ENCODE results near the gene DRAXIN. TPM values are rescaled to one million over a fixed set of nuclear protein-coding genes. Genes with fewer than 3 reads are reported as not detected.

DRAXIN gene
- total RNA-seq, 2 donors from 2014 or later, result 0.35 TPM; not detected in 1

DNA sequence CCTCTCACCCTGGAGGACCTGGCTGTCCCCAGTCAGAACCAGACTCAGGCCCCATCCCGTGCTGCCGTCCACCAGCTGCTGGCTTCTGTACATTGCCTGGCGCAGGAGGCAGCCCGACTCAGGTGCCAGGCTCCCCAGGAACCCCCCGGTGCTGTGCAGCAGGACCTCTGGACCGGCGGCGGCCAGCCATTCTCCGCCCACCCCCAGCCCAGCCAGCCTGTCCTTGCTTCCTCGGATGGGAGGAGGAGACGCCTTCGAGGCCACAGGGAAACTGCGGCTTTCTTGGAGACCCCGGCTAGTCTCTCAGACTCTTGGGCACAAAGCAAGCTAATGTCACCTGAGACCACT lies 74.9 kb downstream of the DRAXIN start:
- no peak overlapping the region for H3K4me3 ChIP-seq
- ATAC-seq (ENCODE audit: insufficient number of reproducible peaks, low FRiP score, low read depth) (no peak), DNase-seq (ENCODE audit: low spot score) (no peak)
- no peaks in the 10 kb centered on the region for H3K9me3 ChIP-seq
- H3K27me3 ChIP-seq (replicated peaks; ENCODE audit: insufficient read depth), result no peaks in the 10 kb centered on the region
- no peak overlapping the region for H3K27ac ChIP-seq
- H3K4me1 ChIP-seq (ENCODE audit: control insufficient read depth in 1 of 2, low read depth in 2 of 2), result peaks cover 0 to 2% of the 10 kb centered on the region in 2 donors
- TF ChIP-seq, protein P1, sequence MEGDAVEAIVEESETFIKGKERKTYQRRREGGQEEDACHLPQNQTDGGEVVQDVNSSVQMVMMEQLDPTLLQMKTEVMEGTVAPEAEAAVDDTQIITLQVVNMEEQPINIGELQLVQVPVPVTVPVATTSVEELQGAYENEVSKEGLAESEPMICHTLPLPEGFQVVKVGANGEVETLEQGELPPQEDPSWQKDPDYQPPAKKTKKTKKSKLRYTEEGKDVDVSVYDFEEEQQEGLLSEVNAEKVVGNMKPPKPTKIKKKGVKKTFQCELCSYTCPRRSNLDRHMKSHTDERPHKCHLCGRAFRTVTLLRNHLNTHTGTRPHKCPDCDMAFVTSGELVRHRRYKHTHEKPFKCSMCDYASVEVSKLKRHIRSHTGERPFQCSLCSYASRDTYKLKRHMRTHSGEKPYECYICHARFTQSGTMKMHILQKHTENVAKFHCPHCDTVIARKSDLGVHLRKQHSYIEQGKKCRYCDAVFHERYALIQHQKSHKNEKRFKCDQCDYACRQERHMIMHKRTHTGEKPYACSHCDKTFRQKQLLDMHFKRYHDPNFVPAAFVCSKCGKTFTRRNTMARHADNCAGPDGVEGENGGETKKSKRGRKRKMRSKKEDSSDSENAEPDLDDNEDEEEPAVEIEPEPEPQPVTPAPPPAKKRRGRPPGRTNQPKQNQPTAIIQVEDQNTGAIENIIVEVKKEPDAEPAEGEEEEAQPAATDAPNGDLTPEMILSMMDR (IDR thresholded peaks at IDR 0.05), result no peak
- H3K36me3 ChIP-seq, result no peaks in the 10 kb centered on the region

DNA sequence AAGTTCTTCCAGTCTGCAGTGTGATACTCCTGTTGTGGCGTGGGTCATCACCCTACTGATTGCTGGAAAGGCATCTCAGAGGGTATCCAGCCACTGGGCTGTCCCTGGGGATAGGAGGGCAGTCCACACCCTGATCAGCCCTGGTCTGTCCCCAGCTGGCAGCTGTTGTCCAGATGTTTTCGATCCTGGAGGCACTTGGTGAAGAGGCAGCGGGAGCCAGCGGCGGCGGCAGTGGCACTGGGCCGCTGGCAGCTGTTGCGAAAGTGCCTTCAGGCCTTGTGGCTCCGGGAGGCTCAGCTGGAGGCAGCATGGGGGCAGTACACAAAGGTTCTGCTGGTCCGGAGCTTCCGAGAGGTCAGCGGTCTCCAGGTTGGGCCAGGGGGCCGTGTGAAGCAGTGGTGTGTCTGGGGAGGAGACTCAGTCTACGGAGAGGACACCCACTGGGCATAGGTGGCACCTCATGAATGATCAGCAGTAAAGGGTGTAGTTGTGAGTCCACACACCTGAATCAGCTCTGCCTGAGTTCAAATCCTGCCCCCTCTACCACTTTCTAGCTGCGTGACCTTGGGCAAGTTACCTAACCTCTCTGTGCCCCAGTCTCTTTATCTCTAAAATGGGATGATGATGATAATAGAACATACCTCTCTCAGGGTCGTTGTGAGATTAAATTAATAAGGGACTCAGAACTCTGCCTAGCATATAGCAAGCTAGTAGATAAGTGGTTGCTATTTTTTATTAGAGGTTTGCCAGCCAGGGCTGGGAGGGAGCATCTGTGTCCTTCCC lies 76.6 kb downstream of the DRAXIN start:
- no peak overlapping the region for H3K4me3 ChIP-seq
- no peaks in the 10 kb centered on the region for H3K9me3 ChIP-seq
- H3K4me1 ChIP-seq (ENCODE audit: control insufficient read depth in 1 of 2, low read depth in 2 of 2), result no peaks in the 10 kb centered on the region
- no peaks in the 10 kb centered on the region for H3K27me3 ChIP-seq (replicated peaks; ENCODE audit: insufficient read depth)
- DNase-seq (ENCODE audit: low spot score) (no peak), ATAC-seq (ENCODE audit: insufficient number of reproducible peaks, low FRiP score, low read depth) (no peak)
- no peaks in the 10 kb centered on the region for H3K36me3 ChIP-seq
- H3K27ac ChIP-seq, result no peak overlapping the region
- TF ChIP-seq, protein P1 (IDR thresholded peaks at IDR 0.05), result no peak

DNA sequence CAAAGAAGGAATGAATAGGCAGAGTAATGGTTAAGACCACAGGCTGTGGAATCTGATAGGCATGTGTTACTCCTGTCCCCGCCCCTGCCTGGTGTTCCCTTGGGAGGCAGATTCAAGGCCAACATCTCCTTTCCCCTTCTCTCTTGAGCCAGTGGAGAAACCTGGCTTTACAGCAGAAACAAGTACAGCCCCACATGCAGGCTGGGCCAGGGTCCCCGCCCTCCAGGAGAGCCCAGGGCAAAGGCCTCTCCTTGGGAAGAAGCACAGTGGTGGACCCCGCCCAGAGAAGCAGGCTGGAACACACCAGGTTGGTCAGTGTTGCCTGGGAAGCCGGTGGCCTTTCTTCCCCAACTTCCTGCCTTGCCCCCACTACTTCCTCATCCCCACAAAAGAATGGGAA lies 77.3 kb downstream of the DRAXIN start:
- no peaks in the 10 kb centered on the region for H3K4me1 ChIP-seq (ENCODE audit: control insufficient read depth in 1 of 2, low read depth in 2 of 2)
- H3K4me3 ChIP-seq, result no peak overlapping the region
- TF ChIP-seq, protein P1 (IDR thresholded peaks at IDR 0.05), result no peak
- DNase-seq (ENCODE audit: low spot score), result no peak
- H3K27me3 ChIP-seq (replicated peaks; ENCODE audit: insufficient read depth), result no peaks in the 10 kb centered on the region
- H3K9me3 ChIP-seq, result no peaks in the 10 kb centered on the region
- ATAC-seq (ENCODE audit: insufficient number of reproducible peaks, low FRiP score, low read depth), result no peak
- no peaks in the 10 kb centered on the region for H3K36me3 ChIP-seq
- H3K27ac ChIP-seq, result no peak overlapping the region

DNA sequence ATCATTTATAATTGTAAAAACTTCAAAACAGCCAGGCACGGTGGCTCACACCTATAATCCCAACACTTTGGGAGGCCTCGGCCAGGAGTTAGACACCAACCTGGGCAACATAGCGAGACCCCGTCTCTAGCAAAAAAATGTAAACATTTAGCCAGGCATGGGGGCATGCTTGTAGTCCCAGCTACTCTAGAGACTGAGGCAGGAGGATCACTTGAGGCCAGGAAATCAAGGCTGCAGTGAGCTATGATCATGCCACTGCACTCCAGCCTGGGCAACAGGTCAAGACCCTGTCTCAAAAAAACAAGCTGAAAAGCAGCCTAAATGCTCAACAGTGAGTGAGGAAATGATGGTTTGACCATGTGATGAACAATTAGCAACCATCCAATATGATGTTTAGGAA lies 77.8 kb downstream of the DRAXIN start:
- TF ChIP-seq, protein P1 (IDR thresholded peaks at IDR 0.05), result no peak
- Histone ChIP-seq H3K27ac (no peak overlapping the region), H3K36me3 (no peaks in the 10 kb centered on the region), H3K4me3 (no peak overlapping the region), H3K9me3 (no peaks in the 10 kb centered on the region), H3K27me3 (replicated peaks; ENCODE audit: insufficient read depth) (no peaks in the 10 kb centered on the region), H3K4me1 (ENCODE audit: control insufficient read depth in 1 of 2, low read depth in 2 of 2) (no peaks in the 10 kb centered on the region)
- no peak for DNase-seq (ENCODE audit: low spot score)
- ATAC-seq (ENCODE audit: insufficient number of reproducible peaks, low FRiP score, low read depth), result no peak

DNA sequence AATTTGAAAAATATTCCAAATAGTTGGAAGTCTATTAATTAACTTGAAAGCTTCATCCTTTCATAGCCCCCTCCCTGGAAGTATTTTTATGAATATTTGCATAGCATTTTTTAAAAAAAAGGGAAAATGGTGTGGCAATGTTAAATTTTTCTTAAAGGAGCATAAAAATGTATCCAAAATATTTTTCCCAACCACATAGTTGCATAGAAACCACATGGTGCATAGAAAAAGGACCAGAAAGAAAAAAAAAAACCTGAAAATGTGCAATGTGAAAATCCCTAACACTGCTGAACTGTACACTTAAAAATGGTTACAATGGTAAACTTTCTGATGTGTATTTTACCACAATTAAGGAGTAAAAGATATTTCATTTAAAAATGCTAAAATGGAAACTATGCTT lies 78.5 kb downstream of the DRAXIN start:
- Histone ChIP-seq H3K27me3 (replicated peaks; ENCODE audit: insufficient read depth) (no peaks in the 10 kb centered on the region), H3K9me3 (no peaks in the 10 kb centered on the region), H3K27ac (no peak overlapping the region), H3K36me3 (no peaks in the 10 kb centered on the region), H3K4me1 (ENCODE audit: control insufficient read depth in 1 of 2, low read depth in 2 of 2) (no peaks in the 10 kb centered on the region), H3K4me3 (no peak overlapping the region)
- ATAC-seq (ENCODE audit: insufficient number of reproducible peaks, low FRiP score, low read depth) (no peak), DNase-seq (ENCODE audit: low spot score) (no peak)
- TF ChIP-seq, protein P1 (IDR thresholded peaks at IDR 0.05), result no peak

All from thoracic aorta (tissue), 2 donors.